GM15510 (cell line): ENCODE data around the gene TOGARAM2.

Experiments
- POLR2A ChIP-seq: IDR thresholded peaks from 3 replicates; pipeline ENCODE4 v1.6.1; 2011; ENCODE audit warnings: borderline replicate concordance; ENCODE audit not compliant: insufficient read length; ENCODE audit errors: extremely low read depth

Gene TOGARAM2

DNA sequence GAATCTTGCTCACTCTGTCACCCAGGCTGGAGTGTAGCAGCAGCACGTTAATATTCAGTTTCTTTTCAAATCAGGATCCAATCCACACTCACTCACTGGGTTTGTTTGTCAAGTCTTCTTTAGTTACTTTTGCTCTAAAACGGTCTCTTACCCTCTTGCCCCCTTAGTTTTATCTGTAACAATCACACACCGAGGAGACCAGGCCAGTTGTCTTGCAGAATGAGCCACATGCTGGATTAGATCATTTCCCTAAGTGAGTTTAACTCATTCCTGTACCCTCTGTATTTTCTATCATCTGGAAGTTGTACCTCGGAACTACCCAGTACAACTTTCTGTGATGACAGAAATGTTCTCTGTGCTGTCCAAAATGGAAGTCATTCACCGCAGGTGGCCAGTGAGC lies 20.7 kb upstream of the TOGARAM2 start:
- TF ChIP-seq POLR2A, result no peak

DNA sequence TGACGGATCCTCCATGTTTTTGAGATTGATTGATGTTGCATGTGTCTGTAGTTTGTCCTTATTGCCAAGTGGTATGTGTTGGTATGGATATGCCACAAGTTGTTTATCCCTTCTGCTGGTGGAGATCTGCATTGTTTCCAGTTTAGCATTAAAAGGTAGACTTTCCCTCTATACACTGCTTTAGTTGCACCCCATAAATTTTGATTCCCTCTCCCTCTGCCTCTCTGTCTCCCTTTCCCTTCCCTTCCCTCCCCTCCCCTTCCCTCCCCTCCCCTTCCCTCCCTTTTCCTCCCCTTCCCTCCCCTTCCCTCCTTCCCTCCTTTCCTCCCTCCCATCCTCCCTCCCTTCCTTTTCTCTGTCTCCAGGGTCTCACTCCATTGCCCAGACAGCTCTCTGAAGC lies 18.6 kb upstream of the TOGARAM2 start:
- TF ChIP-seq POLR2A, result no peak

DNA sequence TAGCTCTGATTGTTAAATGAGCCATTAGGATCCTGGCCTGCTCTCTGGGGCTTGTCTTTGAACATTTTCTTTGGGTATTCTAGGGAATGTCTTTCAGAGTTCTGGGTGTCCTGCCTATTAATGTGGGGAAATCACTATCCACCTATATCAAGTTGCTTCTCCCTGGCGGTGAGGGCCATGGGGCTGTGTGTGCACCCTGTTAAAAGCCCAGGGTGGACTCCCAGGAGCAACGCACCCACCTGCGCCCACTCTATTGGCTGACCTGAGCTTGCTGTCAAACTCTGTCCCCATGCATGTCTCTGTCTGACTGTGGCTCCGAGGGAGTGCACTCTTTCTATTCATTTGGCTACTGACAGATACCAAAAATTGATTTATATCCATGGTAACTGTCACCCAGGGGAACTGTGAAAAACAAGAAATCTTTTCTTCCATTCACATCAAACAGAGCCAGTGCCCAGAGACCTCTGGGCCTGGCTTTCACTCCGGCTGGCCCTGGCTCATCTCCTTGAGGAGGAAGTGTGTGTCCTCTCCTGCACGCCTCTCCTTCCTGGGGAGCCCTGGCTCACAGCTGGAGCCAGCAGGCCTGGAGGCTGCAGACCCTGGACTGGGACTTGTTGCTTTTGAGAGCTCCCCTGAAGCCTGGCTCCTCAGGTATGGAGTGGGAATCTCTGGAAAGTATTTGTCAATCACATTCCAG lies 10.5 kb upstream of the TOGARAM2 start:
- TF ChIP-seq POLR2A, result no peak

DNA sequence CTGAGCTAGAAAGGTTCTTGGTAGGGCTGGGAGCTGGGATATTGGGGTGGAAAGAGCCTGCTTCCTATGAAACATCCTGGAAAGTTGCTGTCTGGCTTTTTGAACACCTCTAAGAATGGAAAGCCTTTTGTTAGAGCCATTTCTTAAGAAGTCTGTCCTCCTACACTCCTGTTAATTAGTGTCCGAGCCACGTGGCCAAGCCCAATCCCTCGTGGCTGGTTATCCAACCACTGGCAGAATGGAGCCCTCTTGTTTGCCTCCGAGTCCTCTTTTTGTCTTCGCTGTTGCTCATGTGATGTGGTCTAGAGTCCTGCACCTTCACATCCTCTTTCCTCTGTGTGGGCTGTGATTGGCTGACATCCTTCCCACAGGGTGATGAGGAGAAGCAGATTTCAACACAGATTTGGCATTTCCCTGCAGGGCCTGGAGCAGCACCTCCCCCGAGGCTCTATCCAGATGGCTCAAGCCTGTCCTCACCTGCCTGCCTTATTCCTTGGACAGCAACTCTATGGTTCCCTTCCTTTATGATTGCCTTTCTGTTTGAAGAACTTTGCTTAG lies 8.2 kb upstream of the TOGARAM2 start:
- no peak for TF ChIP-seq POLR2A

DNA sequence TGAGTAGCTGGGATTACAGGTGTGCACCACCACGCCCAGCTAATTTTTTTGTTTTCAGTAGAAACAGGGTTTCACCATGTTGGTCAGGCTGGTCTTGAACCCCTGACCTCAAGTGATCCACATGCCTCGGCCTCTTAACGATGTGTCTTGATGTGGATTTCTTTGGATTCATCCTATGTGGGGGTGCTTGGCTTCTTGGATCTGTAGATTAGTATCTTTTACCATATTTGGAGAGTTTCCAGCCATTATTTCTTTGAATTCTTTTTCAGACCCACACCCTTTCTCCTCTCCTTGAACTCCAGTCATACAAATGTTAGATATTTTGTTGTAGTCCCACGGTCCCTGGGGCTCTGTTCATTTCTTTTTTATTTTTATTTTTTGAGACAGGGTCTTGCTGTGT lies 6.8 kb upstream of the TOGARAM2 start:
- no peak for TF ChIP-seq POLR2A

DNA sequence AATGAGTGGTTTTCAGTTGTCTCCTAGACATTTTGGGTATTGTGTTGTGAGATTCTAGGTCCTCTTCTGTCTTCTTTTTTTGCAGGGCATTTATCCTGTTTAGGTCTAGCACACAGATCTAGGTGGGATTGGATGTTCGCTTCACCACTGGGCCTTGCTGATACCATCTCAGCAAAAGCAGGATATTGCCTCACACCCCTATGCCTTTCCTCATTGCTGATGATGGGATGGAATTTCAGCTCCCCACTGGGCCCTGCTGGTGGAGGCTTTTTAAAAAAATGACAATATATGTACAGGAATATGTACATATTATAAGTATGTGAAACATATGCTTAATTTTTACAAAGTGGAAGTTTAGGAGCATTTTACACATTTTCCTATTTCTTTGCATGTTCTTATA lies 5.4 kb upstream of the TOGARAM2 start:
- no peak for TF ChIP-seq POLR2A

DNA sequence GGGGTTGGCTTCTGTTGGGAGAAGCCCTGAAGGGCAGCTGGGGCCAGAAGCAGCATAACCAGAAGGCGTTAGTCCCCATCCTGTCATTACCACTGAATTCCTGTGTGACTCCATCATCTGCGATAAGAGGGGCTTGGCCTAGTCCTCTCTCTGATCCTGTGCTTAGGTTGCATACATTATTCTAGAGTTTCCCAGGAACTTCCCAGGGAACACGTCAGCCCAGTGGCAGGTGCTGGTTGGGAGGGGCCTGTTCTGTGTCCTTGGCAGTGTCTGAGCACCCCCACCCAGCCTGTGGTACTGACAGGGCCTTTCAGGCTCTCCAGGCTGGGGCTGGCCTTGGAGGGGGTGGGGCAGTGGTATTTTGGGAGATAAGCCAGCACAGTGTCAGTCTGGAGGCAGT lies 4.5 kb upstream of the TOGARAM2 start:
- no peak for TF ChIP-seq POLR2A

DNA sequence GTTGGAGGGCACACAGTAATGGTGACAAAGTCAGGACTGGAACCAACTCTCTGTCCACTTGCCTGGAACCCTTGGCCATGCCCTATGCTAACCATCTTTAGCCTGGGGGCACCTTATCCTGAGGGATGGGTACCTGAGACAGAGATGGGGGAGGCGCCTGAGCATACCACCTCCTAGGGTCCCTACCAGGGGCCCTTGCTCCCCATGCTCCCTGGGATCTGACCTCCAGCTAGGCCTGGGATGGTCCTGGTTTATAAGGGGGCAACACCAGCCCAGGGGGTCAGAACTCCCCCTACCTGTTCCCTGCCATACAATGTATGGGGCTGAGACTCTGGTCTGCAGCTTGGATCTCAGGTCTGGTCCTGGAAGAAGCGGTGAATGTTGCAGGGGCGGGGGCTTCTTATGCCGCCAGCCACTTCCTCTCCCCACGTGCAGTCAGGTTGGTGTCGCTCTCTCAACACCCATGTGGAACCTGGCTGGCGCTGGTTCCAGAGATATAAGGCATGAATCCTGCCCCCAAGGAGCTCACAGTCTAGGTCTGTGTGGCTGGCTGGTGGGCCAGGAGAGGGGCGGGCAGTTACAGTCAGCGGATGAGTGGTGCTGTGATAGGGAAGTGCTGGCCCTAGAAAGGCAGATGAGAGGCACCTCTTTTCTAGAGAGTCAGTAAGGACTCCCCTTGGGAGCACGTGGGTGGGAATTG lies 3.8 kb upstream of the TOGARAM2 start:
- TF ChIP-seq POLR2A, result no peak

DNA sequence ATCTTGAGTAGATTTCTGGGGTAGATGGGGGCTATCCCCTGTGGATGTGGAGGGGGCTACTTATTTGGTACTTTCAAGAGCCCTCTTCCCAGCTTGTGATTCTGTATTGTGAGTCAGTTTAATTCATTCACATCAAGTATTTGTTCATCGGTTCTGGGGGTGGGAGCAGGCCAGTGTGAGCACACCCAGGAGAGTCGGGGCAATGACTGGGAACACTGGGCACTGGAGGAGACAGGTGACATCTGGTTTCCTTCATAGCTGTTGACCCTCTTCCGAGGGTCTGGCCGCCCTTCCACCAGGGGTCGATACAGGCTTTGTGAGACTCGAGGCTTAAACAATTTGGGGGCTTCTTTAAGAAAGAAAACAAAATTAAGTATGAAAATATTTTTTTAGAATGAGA lies 2.5 kb upstream of the TOGARAM2 start:
- TF ChIP-seq POLR2A, result no peak

DNA sequence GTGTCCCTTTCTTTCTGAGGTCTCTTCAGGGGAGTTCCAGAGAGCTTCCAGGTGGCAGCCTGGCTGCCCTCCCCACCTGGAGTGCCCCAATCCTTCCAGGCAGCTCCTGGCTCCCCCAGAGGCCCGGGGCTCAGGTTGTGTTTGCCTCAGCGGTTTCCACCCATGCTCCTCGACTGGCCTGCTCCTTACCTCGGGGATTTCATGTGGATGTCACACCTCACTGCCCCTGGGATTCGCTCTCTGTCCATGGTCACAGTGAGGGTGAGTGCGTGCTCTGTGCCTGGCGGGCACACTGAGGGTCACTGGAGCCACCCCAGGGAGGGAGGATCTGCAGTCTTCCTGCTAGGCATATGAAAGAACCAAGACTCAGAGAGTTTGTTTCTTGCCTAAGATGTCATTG lies 2.1 kb upstream of the TOGARAM2 start:
- no peak for TF ChIP-seq POLR2A

DNA sequence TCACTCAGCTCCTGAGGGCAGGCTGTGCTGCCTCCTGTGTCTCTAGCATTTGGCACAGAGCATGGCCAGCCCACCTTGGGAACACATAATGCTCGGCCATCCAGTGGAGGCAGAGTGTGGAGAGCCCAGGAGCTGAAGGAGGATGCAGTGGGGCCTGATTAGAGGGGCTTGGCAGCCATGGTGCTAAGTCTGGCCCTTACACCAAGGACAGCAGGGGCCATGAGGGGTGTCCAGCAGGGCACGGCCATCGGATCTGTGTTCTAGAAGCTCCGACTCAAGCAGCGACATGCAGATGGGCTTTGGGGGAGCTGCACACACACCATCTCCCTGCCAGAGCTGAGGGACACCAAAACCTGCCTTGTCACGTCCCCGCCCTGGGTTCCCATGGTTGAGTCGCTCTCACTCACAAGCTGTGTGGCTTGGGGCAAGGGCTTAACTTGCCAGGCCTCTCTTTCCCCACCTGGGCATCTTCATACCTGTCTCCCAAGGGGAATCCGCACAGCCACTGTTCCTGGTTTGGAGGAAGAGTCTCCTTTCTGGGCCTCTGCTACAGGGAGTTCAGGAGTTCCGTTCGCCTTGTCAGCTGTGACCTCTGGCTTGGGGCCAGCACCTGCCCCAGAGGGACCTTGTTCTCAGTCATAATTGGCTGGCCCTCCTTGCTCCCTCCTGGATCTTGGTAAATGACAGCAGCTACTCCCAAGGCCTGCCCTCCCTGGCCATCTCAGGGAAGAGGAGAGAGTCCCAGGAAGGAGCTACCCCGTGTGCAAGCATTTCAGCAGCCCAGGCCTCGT lies 1.3 kb upstream of the TOGARAM2 start:
- no peak for TF ChIP-seq POLR2A

DNA sequence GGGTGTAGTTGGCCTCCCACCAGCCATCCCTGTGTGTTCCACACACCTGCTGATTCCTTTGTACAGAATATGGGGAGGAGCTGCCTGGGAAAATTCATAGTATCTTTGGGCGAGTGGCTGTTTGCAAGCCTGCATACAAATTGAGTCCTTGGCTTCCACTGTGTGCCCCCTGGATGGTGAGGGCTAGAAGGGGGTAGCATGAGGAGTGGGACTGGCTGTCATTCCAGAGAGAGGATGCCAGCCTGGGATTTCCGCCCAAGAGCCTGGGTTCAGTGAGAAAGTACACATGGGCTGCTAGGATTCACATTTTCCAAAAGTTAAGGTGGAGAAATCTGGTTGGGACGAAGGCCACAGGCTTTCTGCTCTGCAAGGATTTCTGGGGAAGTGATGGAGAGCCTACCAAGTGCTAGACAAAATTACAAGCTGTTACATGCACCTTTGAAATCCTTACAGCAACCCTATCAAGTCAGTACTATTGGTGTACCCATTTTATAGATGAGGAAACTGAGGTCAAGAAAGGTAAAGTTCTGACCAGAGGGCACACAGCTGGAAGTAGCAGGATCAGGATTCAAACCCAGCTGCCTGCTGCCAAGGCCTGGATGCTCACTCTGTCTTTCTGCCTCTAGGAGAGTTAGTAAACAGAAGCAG lies 606 bp upstream of the TOGARAM2 start:
- TF ChIP-seq POLR2A, result no peak

DNA sequence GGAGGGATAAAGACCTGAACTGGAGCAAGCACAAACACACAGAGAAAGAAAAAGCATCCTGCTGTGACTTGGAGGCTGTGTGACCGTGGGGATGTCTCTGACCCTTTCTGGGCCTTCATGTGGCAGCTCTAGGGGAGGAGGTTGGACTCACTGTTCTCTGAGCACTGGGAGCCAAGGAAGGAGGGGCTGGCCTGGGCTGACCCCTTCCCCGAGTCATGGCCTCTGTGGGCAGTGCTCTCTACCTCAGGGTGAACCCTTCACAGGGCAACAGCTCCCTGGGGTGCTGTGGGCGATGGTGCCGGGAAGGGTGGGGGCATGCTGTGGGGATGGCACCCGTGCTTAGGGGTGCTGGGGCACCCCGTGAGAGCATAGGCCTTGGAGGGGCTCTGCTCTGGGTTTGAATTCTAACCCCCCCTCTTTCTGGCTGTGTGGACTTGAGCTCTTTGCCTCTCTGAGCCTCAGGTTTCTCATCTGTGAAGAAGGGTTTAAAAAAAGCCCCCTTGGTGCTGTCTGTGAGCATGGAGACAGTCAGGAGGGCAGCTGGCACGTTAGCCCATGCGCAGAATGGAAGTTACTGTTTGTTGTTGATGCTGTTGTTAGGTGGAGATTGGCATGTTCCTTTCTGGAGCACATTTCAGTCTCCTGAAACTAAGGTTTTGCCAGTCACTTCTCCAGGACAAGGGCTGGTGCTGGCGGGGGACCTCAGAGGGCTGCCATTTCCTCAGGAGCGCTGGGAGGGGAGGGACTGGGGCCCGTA lies 700 bp downstream of the TOGARAM2 start:
- no peak for TF ChIP-seq POLR2A

DNA sequence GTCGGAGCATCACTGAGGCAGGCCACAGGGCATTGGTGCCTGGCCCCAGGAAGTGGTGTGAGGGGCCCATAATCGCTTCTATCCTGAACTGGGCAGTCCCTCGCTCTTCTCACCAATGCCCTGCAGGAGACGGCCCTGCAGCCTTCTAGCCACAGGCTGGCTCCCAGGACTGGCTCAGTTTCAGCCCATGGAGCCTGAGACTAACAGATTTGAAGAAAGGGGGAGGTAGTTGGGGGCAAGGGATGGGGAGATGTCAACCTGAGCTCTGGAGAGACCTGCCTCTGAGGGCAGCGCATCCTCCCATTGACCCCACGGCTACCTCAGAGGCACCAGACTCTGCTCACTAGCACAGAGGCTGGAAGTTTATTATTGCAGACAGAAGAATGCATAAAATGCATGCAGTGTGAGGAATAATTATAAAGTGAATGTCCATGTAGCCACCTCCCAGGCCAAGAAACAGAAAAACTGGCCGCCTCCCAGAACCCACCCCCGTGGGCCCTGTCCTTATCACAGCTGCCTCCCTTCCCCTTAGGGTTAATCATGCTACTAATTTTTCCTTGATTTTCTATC lies 1.4 kb downstream of the TOGARAM2 start:
- TF ChIP-seq POLR2A, result no peak
